Ureter (tissue), 1 donor: Measurements from ENCODE around the gene PIK3R1. TPM values are rescaled to one million over a fixed set of nuclear protein-coding genes. Genes with fewer than 3 reads are reported as not detected.

ENCODE experiments used
- DNase-seq: peaks from one replicate; pipeline ENCODE4 v3.0.0-alpha.2; 2020; ENCODE audit warnings: low spot score
- total RNA-seq: library from RNA; stranded (reverse); gene quantifications from one replicate; pipeline ENCODE4 v1.2.4, GENCODE V29; 2023
- donor health status: DM: yes; HTN: yes; CAD: no.

PIK3R1 gene
- total RNA-seq, 1 donor from 2014 or later, result 185 TPM

DNA sequence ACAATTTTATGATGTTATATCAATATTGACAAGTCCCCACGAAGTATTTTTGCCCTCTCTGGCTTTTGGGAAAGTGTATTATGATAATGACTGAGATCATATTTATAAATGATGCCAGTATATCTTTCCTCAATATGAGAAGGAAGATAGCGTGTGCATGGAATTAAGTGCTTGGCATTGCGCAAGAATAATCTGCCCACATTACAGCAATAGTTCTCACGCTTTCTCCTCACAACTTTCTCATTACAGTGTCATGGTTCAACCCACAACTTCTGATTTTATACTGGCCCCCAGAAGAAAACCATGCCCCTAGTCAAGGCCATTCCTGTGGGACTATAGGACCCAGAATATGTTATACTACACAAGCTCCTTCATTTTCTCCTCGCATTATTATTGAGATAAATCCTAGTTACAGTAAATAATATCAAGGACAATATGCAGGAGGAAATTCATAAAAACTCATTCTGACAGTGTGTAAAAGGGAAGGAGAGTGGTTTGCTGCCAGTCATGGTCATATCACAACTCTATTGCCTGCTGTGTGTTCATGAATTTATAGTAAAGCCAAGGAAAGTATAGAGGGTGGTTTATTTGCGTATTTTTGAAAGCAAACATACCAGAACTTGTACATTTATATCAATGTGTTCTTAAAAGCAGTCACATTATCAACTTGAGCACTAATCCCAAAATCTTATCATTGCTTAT lies 114.1 kb downstream of the PIK3R1 start:
- no peak for DNase-seq

DNA sequence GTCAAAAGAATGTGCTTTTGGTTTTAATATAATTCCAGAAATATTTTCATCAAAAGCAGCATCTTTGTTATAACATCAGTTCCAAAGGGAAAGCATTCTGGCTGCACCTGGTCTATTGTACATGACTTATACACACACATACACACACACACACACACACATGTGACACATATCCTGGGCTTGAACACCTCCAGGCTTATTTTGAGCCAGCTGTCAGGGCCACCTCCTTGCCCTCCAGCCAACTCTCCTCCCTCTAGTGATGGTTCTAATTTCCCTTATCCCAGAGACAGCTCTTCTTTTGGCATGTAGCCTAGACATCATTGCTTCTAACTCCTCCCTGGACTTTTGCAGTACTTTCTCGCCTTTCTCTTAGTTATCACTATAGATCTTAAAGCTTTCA lies 115.0 kb downstream of the PIK3R1 start:
- no peak for DNase-seq

DNA sequence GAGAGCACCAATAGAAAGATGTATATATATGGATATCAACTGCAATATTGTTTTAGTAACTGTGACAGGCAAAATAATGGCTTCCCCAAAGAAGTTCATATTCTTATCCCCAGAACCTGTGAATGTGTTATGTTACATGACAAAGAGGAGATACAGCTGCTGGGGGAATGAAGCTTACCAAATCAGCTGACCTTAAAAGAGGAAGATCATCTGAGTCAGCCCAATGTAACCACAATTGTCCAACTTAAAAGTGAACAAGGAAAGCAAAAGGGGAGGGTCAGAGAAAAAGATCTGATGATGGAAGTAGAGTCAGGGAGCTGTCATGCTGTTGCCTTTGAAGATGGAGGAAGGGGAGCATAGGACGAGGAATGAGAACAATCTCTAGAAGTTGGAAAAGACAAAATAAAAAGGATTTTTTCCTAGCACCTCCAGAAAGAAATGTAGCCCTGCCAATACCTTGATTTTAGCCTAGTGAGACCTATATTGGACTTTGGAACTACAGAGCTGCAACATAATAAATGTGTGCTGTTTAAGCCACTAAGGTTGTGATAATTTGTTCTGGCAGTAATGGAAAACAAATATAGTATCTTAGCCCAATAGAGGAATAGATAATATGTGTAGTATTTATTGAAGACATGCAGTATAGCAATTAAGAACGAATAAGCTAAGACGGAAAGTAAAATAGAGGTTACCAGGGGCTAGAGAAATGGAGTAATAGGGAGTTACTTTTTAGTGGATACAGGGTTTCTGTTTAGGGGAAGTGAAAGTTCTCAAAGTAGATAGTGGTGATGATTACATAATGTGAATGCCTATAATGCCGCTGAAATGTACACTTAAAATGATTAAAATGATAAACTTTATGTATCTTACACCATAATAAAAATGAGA lies 115.9 kb downstream of the PIK3R1 start:
- DNase-seq, result no peak

DNA sequence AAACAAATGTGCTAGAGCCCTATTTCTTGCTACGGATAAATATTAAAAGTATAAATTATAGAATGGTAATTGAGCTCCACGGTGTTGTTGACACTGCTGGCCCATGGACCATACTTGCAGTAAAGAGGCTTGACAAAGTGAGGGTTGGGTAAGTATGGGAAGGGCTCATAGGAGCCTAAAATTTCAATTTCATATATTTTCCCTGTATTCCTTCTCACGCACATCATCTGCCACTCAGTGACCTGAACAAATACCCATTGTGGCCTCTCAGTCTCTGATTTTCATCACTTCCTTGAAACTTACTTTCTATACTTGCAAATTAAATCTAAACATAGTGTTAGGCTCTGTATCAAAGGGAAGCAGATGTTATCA lies 116.5 kb downstream of the PIK3R1 start:
- no peak for DNase-seq

DNA sequence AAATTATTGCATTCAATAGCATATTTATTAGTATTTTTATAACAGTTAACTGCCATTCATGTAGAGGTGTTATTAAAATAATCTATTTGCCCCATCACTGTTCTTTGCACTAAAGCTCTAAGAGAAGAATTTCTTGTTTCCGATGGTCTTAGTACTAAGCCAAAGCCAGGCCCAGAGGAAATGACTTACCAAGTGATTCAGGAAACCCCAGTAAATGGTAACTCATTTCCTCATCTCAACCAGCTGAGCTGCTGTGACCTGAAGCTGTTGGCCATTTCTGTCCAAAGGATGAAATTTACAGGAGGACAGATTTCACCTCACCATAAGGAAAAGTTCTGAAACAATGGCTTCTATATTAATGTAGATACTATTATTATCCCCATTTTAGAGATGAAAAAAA lies 117.0 kb downstream of the PIK3R1 start:
- no peak for DNase-seq

DNA sequence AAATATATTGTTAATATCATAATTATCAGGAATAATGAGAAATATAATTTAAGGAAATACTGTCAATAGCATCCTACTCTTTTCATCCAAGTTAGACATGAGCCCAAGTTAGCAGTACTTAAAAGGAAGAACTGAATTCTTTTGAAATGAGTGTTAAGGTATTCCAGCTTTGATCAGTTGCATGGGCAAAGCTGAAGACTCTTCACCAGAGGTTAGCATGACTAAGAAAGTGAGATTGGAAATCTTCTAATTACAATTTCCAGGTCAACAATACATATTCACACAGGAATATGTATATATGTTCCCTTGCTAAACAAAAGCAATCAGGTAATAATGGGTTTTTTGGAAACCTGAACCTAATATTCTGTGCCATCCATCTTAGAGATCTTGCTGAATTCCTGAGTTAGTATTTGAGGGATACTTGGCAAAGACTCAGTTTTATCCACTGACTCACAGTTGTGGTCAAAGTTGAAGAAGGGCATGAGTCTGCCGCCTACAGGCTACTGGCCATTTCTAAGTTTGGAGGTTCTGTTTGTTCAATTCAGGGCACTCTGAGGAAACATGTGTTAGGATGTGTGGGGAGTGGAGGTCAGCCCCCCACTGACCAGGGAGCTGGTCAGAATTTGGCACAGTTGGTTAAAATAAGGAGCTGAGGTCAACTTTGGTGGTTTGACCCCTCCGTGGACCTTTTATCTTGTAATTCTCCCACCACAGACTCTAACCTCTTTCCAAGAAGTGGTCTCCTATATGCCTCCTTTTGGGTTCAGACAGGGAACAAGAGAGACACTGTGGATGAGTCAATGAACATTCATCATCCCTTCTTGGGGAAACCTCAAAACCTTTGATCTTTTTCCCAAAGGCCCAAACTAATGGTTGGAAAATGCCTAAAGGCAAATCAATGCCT lies 118.3 kb downstream of the PIK3R1 start:
- DNase-seq, result no peak

DNA sequence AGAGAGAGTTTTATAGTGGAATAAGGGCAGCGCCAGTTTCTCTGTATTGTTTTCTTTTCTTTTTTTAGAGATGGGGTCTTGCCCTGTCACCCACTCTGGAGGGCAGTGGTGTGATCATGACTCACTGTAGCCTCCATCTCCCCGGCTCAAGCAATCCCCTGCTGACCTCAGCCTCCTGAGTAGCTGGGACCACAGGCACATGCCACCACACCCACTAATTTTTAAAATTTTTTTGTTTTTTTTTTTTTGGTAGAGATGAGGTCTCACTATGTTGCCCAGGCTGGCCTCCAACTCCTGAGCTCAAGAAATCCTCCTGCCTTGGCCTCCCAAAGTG lies 119.0 kb downstream of the PIK3R1 start:
- no peak for DNase-seq

DNA sequence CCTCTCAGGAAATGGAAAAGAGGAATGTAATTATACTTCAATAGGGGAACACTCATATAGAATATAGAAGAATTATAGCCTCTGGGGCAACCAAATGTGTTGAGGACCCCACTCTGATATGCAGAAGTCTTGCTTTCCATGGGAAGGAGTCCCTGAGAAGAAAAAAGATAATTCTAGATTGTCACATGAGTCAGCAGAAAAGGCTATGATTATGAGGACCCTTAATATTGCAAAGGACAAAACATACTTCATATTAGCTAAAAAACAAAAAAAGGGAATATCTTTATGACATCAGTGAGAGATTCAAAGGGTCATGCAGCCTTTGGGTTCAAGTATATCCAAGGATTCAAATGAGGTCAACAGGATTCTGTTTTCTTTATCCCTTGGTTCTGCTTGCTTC lies 119.5 kb downstream of the PIK3R1 start:
- DNase-seq, result no peak

DNA sequence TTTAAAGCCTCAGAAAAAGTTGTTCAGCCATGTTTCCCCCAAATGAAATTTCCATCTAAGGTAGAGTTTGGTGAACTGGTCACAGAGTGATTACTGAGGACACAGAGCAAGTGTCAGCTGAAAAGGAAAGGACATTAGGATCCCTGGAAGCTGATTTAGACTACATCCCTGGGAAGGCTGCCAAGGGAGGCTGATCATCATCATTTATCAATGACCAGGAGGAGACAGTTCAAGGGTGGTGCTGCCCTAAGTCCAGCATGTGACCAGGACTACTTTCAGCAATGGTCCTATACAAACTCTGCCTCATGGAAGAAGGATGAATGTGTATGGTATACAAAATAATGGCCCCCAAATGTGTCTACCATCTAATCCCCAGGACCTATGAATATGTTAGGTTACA lies 120.6 kb downstream of the PIK3R1 start:
- DNase-seq, result no peak

DNA sequence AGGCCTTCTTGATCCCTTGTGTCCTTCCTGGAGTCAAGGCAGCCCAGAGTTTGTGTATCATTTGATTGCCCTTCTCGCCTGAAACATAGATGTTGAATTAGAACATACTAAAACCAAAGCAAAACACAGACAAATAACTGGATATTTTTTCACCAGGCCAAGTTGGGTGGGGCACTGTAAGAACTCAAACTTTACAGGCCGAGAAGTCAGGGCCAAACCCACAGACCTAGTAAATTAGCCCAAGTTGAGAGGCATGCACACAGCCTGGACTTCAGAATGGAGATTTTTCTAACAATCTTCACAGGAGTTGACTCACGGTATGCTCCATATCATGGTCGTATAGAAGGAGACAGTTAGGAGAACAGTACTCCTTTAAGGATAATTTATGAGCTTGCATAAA lies 121.7 kb downstream of the PIK3R1 start:
- no peak for DNase-seq

DNA sequence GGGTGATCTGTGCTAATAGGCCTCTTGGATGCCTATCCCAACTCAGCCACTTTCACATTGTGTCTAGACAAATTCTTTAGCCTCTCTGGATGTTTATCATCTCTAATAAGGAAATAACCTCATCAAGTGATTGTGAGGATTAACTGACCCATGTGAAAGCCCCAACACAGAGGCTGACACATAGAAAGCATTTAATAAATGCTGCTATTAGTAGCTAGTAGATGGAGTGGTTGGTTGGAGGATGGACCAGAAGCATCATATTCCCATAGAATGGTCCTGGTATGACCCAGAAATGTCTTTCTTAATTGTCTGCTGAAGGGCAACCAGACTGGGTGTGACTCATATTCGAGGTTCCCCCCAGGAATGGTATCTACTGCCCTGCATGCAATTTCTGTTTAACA lies 124.4 kb downstream of the PIK3R1 start:
- no peak for DNase-seq

DNA sequence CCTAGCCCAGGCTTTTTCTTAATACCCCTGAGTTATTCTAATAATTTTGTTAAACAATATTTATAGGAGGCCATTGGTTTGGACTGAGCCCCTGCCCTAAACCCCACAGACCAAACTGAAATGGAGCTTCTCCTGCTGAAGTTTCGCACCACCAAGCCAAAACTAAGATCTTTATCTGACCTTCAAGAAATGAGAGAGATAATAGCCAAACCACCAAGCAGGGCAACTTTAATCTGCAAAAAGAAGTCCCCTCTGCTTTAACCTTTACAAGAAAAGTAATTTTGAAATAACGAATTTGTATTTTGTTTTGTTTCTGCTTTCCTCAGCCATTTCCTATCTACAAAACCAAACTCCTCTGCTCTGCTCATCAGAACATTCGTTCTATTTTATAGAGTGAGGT lies 125.5 kb downstream of the PIK3R1 start:
- no peak for DNase-seq

DNA sequence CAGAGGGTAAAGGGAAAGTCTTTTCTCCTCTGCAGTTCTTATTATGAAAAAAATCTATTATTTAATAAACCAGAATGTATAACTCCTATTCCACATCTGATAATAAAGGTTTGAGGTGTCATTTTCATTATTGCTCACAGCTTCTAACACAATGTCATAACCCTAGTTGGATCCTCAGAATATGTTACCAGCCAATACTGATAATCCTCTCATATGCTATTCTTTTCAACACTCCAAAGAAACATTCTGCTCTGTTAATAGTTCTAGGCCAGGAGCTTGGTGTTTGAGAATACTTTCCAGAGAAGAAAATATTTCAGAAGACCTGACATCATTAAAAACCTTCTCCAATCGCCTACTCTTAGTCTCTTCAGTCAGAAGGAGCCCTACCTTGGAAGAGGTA lies 127.1 kb downstream of the PIK3R1 start:
- no peak for DNase-seq

DNA sequence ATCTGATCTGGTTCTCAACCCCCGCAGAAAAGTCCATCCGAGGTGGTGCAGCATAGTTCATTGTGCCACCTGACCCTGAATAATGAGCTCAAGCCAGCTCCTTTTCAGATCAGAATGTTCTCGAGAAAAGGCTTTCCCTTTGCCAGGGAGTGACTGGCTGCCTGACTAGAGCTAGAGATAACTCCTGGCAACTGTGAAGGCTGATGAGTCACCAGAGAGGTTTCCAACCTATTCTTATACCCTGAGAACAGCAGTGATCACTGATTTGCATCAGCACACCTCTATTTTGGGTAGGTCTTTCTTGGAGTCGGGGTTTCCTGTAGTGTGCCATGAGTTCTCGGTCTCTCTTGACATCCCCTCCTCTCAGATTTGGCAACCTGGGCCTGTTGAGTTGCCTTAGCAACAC lies 127.9 kb downstream of the PIK3R1 start:
- peak; percentile 72 for DNase-seq

DNA sequence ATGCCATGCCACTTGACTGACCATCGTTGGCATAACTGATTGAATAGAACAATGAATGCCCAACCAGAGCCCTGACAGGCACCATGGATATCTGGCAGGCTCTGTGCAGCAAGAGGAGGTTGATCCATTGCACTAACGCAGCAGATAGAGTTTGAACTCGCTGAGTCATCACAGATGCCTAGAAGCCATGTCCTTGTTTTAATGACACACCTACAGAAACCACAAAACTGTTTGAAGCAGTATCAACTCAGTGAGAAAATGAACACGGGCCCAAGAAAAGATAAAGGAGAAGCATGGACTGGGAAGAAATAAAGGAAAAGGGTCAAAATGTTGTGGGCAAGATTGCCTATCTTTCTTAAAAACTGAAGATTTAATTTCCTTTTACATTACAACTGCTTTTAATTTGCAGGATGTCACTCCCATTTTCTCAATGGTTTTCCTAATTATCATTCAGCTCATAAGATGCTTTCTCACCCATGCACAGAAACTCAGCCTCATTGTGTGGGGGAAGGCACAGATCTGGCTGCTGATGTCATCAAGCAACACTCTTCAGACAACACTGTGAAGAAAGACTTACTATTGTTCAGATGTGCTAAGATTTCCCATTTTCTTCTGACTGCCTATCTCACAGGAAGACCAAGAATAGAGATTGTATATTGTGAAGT lies 129.0 kb downstream of the PIK3R1 start:
- no peak for DNase-seq

DNA sequence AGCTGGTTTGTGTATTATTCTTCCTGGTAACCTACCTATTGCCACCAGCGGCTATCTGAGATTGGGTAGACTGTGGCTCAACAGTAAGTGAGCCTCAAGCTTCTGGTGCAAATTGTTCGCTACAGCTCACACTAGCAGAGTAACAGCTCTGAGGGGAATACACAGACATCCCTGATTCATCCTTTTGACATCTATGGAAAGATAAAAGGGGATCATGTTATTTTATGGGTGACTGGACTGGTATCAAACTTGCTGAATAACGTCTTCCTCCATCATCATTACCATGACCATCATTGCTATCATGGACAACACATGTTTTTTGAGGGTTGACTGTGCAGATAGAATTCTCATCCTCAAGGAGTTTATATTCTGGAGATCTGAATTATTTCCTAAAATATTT lies 129.6 kb downstream of the PIK3R1 start:
- no peak for DNase-seq

DNA sequence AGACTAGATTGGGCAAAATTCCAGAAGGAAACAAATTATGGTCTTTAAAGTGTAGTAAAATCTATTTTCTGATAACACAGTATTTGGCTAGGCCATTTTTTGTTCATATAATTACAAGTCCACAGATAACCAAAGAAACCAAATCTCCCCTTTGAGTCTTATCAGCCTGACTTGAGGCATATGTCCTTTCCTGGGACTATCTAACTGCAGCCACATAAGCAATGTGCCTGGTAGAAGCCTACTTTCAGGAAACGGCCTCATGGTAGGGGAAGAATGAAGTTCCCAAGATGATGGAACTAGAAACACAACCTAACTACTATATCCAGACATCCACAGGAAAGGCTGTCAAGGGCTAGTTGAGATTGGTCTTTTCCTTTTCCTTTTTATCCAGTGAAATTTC lies 130.0 kb downstream of the PIK3R1 start:
- no peak for DNase-seq

DNA sequence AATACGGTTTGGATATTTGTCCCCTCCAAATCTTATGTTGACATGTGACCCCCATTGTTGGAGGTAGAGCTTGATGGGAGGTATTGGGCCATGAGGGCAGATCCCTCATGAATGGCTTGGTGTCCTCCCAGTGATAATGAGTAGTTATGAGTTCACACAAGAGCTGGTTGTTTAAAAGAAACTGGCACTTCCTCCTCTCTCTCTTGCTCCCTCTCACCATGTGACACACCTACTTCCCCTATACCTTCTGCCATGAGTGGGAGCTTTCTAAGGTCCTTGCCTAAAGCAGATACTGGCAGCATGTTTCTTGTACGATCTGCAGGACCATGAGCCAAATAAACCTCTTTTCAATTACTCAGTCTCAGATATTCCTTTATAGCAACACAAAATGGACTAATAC lies 132.0 kb downstream of the PIK3R1 start:
- DNase-seq, result no peak

DNA sequence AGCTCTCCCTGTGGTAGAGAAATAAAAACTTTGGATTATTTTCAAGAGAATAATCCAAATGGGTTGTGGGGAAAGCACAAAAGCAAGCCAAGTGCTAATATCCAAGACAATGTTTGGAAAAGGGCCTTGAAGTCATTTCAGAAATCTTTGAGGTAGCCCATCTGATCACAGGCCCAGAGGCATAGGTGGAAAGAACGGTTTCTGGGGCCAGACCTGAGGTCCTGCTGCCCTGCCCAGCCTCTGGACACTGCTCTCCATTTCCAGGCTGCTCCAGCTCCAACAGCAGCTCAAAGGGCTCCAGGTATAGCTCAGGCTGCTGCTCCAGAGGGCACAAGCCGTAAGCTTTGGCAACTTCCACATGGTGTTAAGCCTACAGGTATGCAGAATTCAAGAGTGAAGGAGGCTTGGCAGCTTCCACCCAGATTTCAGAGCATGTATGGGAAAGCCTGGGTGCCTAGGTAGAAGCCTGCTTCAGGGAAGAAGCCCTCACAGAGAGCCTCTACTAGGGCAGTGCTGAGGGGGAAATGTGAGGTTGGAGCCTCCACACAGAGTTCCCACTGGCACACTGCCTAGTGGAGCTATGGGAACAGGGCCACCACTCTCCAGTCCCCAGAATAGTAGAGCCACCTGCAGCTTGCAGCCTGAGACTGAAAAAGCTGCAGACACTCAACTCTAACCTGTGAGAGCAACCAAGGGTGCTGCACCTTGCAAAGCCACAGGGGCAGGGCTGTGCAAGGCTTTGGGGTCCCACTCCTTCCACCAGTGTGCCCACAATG lies 133.1 kb downstream of the PIK3R1 start:
- no peak for DNase-seq

DNA sequence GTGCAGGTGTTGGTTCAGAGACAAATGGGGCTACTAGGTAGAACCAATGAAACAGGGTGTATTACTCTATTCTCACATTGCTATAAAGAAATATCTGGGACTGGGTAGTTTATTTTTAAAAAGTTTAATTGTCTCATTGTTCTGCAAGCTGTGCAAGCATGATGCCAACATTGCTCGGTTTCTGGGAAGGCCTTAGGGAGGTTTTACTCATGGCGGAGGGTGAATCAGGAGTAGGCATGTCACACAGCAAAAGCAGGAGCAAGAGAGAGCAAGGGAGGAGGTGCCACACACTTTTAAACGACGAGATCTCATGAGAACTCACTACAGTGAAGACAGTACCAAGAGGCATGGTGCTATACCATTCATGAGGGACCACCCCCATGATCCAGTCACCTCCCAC lies 134.6 kb downstream of the PIK3R1 start:
- DNase-seq, result no peak
